ENCODE results near the gene GRIN2A.

Gene GRIN2A

DNA sequence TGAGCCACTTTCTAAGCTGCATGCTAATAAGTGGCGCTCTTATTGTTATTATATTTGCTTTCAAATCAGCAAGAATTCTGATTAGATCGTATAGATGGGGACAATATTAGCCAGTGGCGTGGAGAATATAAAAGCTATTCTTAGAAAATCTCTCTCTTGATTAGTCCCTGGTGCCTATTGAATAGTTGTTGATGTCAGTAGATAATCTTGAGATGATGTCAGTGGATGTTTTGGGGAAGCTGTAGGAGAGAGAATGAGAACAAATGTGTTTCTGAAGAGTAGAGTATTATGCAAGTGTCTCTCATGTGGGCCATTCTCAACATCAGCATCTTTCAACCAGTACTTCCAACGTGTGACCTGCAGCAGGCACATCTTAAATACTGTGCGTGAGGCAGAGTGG, 445.7 kb downstream of the GRIN2A start:
- no peak for DNase-seq

DNA sequence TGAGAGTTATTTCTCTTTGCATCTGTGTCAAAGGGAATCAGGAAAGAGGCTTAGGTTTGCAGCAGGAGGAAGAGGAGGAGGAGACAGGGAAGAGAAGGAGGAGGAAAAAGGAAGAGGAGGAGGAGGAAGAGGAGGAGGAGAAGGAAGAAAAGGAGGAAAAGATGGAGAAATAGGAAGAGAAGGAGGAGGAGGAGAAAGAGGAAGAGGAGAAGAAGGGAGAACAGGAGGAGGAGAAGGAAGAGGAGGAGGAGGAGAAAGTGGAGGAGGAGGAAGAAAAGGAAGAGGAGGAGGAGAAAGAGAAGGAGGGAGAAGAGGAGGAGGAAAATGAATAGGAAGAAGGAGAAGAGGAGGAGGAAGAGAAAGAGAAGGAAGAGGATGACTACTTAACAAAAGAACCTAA, 459.1 kb downstream of the GRIN2A start:
- no peak for DNase-seq

GRCh38 chr16:9713907-9714306, 468.3 kb downstream of the GRIN2A start:
- no peak for DNase-seq

- DNase-seq, result no peak
These were observed 469.1 kb downstream of the GRIN2A start for GRCh38 chr16:9713156-9713555.

- DNase-seq, result no peak
These were observed 473.1 kb downstream of the GRIN2A start for GRCh38 chr16:9708972-9709620.

DNA sequence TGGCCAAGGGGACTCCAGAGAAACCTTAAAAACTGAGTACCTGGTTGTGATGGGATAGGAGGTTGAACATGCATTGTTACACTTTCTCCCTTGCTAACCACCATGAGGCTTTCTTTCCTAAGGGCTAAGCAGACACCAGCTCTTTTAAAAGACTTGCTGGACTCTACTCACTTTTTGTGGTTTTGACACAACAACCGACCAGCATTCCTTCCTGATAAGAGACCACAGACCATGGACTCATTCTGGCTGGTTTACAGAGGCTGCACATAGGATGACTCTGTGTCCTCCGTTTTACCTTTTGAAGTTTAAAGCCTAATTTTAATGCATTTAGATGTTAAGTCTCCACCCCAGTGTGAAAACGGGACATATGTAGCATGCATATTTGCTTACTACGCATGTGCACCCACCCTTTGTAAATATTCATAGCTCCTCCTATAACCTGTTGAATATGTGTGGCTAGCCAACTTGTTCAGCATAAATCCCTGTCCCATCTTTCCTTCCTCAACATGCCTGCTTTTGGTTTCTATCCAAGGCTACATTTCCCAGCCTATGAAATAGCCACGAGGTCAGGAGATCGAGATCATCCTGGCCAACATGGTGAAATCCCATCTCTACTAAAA, 475.9 kb downstream of the GRIN2A start:
- DNase-seq, result no peak

DNA sequence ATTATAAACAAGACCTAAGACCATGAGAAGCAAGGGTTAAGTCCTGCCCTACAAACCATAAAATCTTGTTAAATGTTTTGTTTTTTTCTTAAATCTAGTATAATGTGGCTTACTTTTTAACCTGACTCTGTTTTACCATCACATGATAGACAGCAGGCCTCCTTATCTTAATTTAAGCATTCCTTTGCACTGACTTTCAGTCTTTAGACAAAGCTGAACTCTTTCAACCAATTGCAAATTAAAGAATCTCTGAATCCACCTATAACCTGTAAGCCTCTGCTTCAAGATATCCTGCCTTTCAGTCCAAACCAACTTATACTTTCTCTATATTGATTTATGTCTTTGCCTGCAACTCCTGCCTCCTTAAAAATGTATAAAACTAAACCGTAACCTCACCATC, 478.5 kb downstream of the GRIN2A start:
- DNase-seq, result no peak

All from NCI-H526 (cell line).